ENCODE results near the gene SNX9. TPM values are rescaled to one million over a fixed set of nuclear protein-coding genes. Genes with fewer than 3 reads are reported as not detected.

Gene SNX9
- total and polyA plus RNA-seq, 2 of the 4 experiments (the other 2 are of a cell fraction): 35.3 to 41.2 TPM

GRCh38 chr6:157880534-157880933 lies 57.5 kb downstream of the SNX9 start:
- no peak for ATAC-seq (ENCODE audit: low read depth)
- no peaks in the 10 kb centered on the region for H3K9me3 ChIP-seq (ENCODE audit: control insufficient read depth, insufficient read depth, low read length)
- H2BK20ac ChIP-seq (ENCODE audit: low read depth, low read length): no peak overlapping the region
- no peak overlapping the region for H4K5ac ChIP-seq (ENCODE audit: low read depth, low read length)
- dilution Hi-C loops (cut with HindIII; ENCODE audit: low sequenced_read_pairs, unreplicated experiment) (no loop called here), intact Hi-C loops (cut with micrococcal nuclease) (no loop called here), in situ Hi-C loops (cut with MboI; ENCODE audit: low sequenced_read_pairs) (loop anchor here (25.0 kb wide), 1 partner anchor 568 kb away; the partner anchor contains the start of gene TMEM242)
- peaks cover 31 to 56% of the 10 kb centered on the region in 2 experiments for H3K79me1 ChIP-seq (ENCODE audit: low read depth in 1 of 2, low read length in 2 of 2)
- H2BK15ac ChIP-seq (ENCODE audit: low read depth, low read length): no peak overlapping the region
- no peak overlapping the region for H3K27ac ChIP-seq (ENCODE audit: insufficient read depth, low read length)
- no peak overlapping the region for H3K4me3 ChIP-seq (ENCODE audit: insufficient read depth, low read depth, low read length)
- H4K91ac ChIP-seq (ENCODE audit: insufficient read depth, low read depth, low read length): no peak overlapping the region
- no peak overlapping the region for H3K9ac ChIP-seq (ENCODE audit: low read depth, low read length)
- H2BK120ac ChIP-seq (ENCODE audit: low read depth, low read length): no peak overlapping the region
- H2BK5ac ChIP-seq (ENCODE audit: low read depth, low read length, poor library complexity, severe bottlenecking): no peak overlapping the region
- no peaks in the 10 kb centered on the region for H3K27me3 ChIP-seq (ENCODE audit: control insufficient read depth, insufficient read depth, low read length)
- no peak overlapping the region for H3K14ac ChIP-seq (replicated peaks; ENCODE audit: low read depth, low read length)
- H2AK5ac ChIP-seq (ENCODE audit: low read depth, low read length): no peak overlapping the region
- ChIA-PET POLR2A (ENCODE audit: unreplicated experiment) (no interaction called here), CTCF (no interaction called here)
- no peak for DNase-seq
- no TSS peak for BruUV-seq (replicated peaks)
- H4K20me1 ChIP-seq (ENCODE audit: insufficient read depth, low read length): peaks cover 4% of the 10 kb centered on the region
- H2AK9ac ChIP-seq (replicated peaks; ENCODE audit: low read depth, low read length, poor library complexity): no peak overlapping the region
- H3K4me2 ChIP-seq (ENCODE audit: low read depth, low read length): no peak overlapping the region
- no CpG with 5 or more reads among the region's 3 CpGs for WGBS, 2 experiments (ENCODE audit: extremely low coverage in 2 of 2, insufficient read length in 1 of 2)
- H3K18ac ChIP-seq (ENCODE audit: low read depth, low read length): no peak overlapping the region
- H3K9me1 ChIP-seq (ENCODE audit: insufficient read depth, low read length): peaks cover 7% of the 10 kb centered on the region
- no peak overlapping the region for H4K8ac ChIP-seq (ENCODE audit: low read depth in 2 of 2, low read length in 2 of 2)
- no peak overlapping the region for H3K23ac ChIP-seq (ENCODE audit: low read depth, low read length)
- H3K4me1 ChIP-seq (ENCODE audit: control insufficient read depth, insufficient read depth, low read length): no peaks in the 10 kb centered on the region
- no peak overlapping the region for H2AFZ ChIP-seq (replicated peaks; ENCODE audit: low read length, poor library complexity)
- H3K4ac ChIP-seq (ENCODE audit: low read depth, low read length): no peak overlapping the region
- H3K36me3 ChIP-seq (ENCODE audit: control insufficient read depth, insufficient read depth, low read length): peaks cover 31% of the 10 kb centered on the region
- no peak for TF ChIP-seq USF2 (IDR thresholded peaks at IDR 0.05; ENCODE audit: low read depth, low read length)
- no peak for TF ChIP-seq CEBPB (IDR thresholded peaks at IDR 0.05; ENCODE audit: low read depth, low read length)
- TF ChIP-seq CTCF (conservative IDR thresholded peaks at IDR 0.05; ENCODE audit: low read depth, low read length): no peak
- TF ChIP-seq NFE2L2 (IDR thresholded peaks at IDR 0.05; ENCODE audit: low read depth, low read length): no peak
- no peak for TF ChIP-seq CHD1 (IDR thresholded peaks at IDR 0.05; ENCODE audit: low read depth, low read length)
- no peak for TF ChIP-seq RAD21 (IDR thresholded peaks at IDR 0.05; ENCODE audit: low read length)
- no peak for TF ChIP-seq ELK1 (IDR thresholded peaks at IDR 0.05; ENCODE audit: borderline replicate concordance, low read depth, low read length)
- TF ChIP-seq BHLHE40 (IDR thresholded peaks at IDR 0.05; ENCODE audit: low read depth, low read length): no peak
- no peak for TF ChIP-seq SMC3 (IDR thresholded peaks at IDR 0.05; ENCODE audit: low read depth, low read length)
- TF ChIP-seq MAZ (IDR thresholded peaks at IDR 0.05; ENCODE audit: borderline replicate concordance, low read depth, low read length): no peak
- no peak for TF ChIP-seq POLR2A (IDR thresholded peaks at IDR 0.05; ENCODE audit: low read depth, low read length)
- no peak for TF ChIP-seq MAFK (IDR thresholded peaks at IDR 0.05; ENCODE audit: low read depth, low read length)
- TF ChIP-seq FOS (IDR thresholded peaks at IDR 0.05; ENCODE audit: low read depth, low read length): no peak
- no peak for TF ChIP-seq RFX5 (IDR thresholded peaks at IDR 0.05; ENCODE audit: low read depth, low read length)
- no peak for TF ChIP-seq RCOR1 (IDR thresholded peaks at IDR 0.05; ENCODE audit: insufficient replicate concordance, low read length)
- no peak for TF ChIP-seq MXI1 (IDR thresholded peaks at IDR 0.05; ENCODE audit: borderline replicate concordance, low read depth, low read length)
- no peak overlapping the region for H3K56ac ChIP-seq (ENCODE audit: extremely low read depth, insufficient read depth, low read length)

All from IMR-90 (cell line).